GM18868 (cell line): ENCODE measurements around the gene CYP19A1.
"Not testable (repeated sequence)": the region's sequence is repeated elsewhere in the genome, so short reads cannot be mapped to it uniquely, and the experiment has no call there.

ENCODE experiments used
- ATAC-seq: cut with Tn5 transposase; IDR thresholded peaks from one replicate; pipeline ENCODE4 v1.9.1; 2021; ENCODE audit warnings: mild to moderate bottlenecking, moderate library complexity; ENCODE audit not compliant: unreplicated experiment

Gene CYP19A1

DNA sequence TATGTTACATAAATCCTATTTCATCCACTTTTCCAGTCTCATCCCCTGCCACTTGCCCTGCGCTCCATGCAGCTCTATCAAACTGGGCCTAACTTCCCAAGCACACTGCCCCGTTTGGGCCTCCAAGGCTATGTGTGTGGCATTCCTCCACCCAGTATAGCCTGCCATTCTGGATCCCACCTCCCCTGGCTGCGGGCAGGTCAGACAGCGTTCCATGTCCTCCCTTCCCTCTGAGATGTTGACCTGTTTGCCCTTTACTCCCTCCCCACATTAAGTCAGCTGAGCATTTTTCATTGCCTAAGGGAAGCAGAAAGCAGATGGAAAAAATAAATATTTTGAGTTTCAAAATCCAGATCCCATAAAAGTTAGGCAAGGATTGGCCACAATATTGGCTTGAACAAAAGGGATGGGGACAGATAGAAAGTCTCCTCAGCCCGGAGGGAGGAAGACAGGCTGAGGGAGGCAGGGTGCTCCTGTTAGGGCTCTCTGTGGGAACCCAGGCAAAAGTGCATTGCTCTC, 73.3 kb downstream of the CYP19A1 start:
- ATAC-seq, result no peak

DNA sequence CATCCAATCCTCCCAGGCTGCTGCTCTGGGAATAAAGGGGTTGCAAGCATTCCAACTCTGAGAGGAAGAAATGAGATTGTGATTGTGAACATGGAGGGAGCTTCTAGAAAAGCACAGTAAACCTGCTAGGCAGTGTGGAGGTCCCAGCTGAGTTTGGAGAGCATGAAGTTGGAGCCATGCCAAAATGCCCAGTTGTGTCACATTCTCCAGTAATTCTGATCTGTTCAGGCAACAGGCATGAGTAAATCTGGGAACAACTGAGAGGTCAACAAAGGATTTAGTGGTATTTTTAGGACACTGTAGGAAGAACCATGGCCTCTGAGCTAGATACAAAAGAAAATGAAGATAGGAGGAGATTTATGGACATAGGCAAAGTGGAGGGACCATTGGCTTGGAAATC, 74.7 kb downstream of the CYP19A1 start:
- no peak for ATAC-seq

- ATAC-seq, result no peak
These were observed 75.3 kb downstream of the CYP19A1 start for GRCh38 chr15:51263116-51263515.

GRCh38 chr15:51262463-51262862, 75.9 kb downstream of the CYP19A1 start:
- ATAC-seq, result no peak

DNA sequence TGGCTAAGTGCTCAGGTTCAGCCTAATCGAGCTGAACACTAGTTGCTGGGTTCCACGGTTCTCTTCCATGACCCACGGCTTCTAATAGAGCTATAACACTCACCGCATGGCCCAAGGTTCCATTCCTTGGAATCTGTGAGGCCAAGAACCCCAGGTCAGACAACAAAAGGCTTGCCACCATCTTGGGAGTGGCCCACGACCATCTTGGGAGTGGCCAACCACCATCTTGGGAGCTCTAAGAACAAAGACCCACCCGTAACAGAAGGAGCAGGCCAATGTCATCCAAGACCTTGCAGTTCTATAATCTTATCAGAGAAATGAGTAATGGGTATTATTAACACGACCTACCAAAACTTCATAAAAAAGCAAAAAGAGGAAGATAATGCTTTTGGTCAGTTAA, 77.3 kb downstream of the CYP19A1 start:
- ATAC-seq, result not testable (repeated sequence)

DNA sequence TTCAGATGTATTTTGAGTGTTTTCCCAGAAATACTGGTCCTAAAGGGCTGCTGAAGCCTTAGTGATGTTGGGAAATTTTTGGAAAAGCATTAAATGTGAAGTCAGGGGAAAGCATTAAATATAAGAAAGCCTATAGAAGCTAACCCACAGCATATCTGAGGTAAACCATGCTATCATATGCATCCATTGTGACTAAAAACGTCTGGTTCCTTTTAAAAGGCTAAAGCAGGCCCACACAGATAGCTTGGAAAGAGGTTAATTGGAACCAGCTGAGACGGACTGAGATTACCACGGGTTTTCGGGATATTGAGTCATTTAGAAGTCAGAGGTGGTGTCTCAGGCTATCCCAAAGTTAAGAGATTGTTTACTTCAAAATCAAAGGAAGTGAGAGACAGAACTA, 78.2 kb downstream of the CYP19A1 start:
- no peak for ATAC-seq

DNA sequence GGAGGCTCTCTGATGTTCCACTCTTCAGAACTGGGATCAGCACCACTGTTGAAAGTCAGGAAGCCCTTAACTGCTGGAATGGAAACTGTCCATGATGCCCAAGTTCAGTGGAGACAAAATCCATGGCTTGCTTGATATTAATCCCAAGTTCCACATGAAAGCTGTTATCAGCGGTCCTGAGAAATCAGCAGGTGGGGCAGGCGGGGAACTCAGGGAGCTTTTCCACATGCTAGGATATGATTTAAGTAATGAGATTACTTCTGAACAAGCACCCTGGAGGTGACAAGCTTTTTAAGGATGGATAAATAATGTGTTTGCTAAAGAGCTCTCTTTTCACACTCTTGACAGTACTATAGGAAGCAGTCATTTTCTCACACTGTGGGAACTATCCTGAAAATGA, 82.9 kb downstream of the CYP19A1 start:
- ATAC-seq, result no peak

DNA sequence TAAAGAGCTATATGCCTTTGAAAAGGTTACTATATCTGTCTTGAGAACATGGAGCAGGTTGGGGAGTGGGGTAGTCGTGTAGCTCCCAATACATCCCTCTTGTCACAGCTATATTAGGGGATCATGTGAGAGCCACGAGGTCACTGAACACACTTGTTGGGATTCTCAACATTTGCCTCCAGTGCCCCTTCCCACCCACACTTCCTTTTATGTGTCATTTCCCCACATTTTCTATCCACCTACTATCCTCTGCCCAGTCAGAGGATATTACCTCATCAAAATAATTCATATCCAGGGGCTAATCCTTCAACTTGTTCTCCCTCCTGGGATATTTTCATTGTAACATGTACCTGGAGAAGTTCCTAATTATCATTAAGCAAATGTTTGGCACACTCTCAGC, 85.0 kb downstream of the CYP19A1 start:
- ATAC-seq, result no peak

DNA sequence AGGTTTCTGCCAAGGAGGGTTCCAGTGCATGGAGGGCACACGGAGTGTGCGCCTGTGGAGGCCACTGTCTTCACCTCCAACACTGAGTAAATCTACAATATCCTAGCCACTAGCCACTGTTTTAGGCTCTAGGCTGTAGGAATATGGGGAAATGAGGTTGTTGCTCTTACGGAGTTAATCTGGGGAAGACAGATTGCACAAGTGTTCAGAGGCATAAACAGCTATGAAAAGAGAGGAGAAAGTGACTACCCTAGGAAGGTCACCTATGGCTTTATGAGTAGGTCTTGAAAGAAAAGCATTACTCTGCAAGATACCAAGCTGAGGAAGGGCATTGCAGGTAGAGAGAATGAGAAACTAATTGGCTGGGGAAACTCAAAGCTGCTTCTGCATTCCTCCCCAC, 85.7 kb downstream of the CYP19A1 start:
- no peak for ATAC-seq

DNA sequence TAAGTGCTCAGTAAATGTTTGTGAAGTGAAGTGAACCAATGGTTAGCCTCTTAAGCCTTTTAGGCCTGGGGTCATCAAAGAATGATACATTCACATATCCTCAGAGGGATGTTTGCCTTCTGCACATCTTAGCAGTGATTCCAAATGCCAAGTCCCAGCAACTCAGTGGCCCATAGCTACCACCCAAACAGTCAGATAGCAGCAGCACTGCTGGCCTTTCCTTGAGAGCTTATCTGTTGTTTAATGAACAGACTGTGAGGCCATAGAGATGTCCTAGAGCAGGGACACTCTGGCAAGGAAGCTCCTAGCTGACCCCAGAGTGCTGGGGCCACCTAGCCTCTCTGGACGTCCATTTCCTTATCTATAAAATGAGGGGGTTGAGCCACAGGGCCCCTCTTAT, 86.8 kb downstream of the CYP19A1 start:
- no peak for ATAC-seq

GRCh38 chr15:51250217-51251011, 88.0 kb downstream of the CYP19A1 start:
- no peak for ATAC-seq

GRCh38 chr15:51245628-51246027, 92.8 kb downstream of the CYP19A1 start:
- no peak for ATAC-seq

GRCh38 chr15:51244423-51244869, 94.0 kb downstream of the CYP19A1 start:
- ATAC-seq, result no peak

- peak; percentile 58 for ATAC-seq
These were observed 94.6 kb downstream of the CYP19A1 start for GRCh38 chr15:51243774-51244173.

DNA sequence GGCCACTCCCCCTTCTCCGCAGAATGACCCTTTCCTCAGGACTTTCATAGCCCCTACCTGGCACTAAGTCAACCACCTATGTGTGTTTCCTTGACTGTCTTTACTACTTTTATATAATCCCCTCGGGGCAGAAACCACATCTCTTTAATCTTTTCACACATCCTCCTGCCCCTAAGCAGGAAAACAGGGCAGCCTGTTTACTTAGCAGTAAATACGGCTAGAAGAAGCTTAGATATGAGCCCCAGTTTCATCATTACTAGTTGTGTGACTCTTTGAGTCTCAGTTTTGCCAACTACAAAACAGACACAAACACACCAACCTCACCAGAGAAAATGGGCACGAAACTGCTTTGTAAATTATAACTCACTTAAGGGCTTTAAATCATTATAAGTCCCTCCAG, 98.3 kb downstream of the CYP19A1 start:
- peak; percentile 58 for ATAC-seq

DNA sequence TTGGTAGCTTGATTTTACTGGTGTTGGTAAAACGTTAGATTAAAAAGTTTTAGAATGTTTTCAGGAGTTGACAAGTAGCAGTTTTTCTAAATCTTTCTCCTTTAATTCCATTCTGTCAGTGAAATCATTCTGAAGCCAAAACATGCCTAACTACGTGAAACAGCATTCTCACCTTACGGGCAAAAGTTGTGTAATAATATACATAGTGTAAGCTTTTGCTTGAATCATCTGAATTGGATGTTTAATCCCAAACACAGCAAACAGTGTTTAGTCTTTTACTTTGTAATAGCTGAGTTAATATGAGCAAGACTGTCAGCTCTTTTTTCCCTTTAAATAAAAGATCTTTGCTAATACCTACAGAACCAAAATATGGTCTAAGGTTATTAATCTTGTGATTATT, 100.6 kb downstream of the CYP19A1 start:
- no peak for ATAC-seq

GRCh38 chr15:51234176-51234927, 104.0 kb downstream of the CYP19A1 start:
- no peak for ATAC-seq

GRCh38 chr15:51232581-51232980, 105.8 kb downstream of the CYP19A1 start:
- no peak for ATAC-seq

DNA sequence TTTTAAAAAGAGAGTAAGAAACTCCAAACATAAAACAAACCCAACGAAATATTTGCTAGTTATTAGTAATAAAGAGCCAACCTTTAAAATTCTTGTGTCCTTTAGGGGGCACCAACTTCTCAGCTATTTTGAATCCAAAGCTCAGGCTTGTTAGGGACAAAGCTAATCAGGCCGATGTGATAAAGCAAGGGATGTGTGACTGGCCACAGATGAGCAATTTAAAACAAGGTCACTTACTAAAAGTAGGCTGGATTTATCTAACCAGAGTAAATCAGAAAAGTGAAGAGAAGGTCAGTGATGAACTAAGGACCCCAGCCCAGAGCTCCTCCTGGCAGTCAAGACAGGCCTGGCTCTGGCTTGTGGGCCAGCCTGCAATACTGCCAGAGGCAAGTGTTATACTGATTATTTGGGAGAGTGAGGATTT, 108.5 kb downstream of the CYP19A1 start:
- no peak for ATAC-seq

DNA sequence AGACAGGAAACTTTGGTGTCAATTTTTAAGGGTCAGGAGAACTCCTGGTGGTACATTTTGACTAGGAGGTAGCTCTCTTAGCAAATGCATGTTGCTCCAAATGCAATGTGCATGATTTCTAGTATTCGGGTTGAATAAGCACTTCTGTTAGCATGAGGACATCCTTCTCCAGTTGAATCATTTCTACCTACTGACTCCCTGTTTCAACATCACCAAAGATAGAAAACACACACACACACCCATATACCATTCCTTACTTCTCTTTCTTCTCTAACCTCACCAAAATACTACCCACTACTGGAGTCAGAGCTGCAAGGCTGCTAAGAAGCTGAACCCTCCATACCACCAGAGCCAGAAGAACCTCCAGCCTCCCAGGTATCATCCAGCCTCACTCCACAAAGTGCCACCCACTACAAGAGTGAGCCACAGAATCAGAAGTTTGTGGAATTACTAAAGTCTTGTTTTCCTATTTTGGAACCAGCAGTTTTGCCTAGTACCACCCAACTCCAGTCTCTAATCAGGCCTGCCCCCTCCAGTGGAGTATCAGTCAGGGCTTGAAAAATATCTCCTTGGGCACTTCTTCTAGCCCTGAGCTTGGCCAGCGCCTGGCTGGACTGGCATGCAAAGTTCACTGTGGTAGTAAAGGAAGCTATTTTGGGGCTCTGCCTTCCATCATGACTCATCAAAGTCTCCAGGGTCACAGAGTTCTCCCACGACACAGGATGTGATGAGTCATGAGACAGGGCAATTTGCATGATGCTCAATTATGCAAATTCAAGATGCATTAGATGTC, 110.3 kb downstream of the CYP19A1 start:
- peak; percentile 91 for ATAC-seq

- ATAC-seq, result no peak
These were observed 111.7 kb downstream of the CYP19A1 start for GRCh38 chr15:51226576-51227210.
